Measurements from ENCODE around the gene ATP5ME. TPM values are rescaled to one million over a fixed set of nuclear protein-coding genes. Genes with fewer than 3 reads are reported as not detected.
"Not testable (repeated sequence)": the region's sequence is repeated elsewhere in the genome, so short reads cannot be mapped to it uniquely, and the experiment has no call there.

Gene ATP5ME
- total RNA-seq, 2 experiments from 2014 or later, result 109 to 126 TPM

DNA sequence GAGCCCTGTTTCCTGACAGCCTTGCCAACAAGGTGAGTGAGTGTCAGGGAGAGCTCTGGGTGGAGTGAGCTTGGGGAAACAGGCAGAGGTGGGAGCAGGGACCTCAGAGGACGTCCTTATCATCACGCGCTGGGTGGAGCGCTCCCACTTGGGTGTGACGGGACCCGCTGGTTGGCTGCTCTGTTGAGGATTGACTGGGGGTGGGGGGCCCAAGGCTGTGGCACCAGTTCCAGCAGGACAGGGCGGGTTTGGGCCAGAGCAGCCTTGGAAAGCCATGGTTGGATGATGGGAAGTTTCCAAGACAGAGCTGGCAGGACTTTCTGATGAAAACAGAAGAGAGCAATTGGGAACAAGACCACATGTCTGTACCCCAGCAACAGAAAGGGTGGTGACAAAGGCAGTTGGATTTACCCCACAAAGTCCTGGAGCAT is 28.6 kb upstream of the ATP5ME start:
- H3K4me3 ChIP-seq (ENCODE audit: low read length), result no peak overlapping the region
- POLR2A ChIA-PET, result no interaction called here
- H3K27me3 ChIP-seq (ENCODE audit: control insufficient read depth in 1 of 2, insufficient read depth in 2 of 2, low read length in 2 of 2), result no peaks in the 10 kb centered on the region
- CTCF ChIA-PET, result no interaction called here
- no peaks in the 10 kb centered on the region for H3K9me3 ChIP-seq (ENCODE audit: control insufficient read depth in 1 of 2, insufficient read depth in 1 of 2, low read length in 2 of 2)
- H3K27ac ChIP-seq (ENCODE audit: low read depth in 1 of 2, low read length in 2 of 2), result no peak overlapping the region
- no peak for ATAC-seq (ENCODE audit: poor library complexity)
- TF ChIP-seq, protein P1, sequence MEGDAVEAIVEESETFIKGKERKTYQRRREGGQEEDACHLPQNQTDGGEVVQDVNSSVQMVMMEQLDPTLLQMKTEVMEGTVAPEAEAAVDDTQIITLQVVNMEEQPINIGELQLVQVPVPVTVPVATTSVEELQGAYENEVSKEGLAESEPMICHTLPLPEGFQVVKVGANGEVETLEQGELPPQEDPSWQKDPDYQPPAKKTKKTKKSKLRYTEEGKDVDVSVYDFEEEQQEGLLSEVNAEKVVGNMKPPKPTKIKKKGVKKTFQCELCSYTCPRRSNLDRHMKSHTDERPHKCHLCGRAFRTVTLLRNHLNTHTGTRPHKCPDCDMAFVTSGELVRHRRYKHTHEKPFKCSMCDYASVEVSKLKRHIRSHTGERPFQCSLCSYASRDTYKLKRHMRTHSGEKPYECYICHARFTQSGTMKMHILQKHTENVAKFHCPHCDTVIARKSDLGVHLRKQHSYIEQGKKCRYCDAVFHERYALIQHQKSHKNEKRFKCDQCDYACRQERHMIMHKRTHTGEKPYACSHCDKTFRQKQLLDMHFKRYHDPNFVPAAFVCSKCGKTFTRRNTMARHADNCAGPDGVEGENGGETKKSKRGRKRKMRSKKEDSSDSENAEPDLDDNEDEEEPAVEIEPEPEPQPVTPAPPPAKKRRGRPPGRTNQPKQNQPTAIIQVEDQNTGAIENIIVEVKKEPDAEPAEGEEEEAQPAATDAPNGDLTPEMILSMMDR (IDR thresholded peaks at IDR 0.05), result no peak
- H3K36me3 Mint-ChIP-seq (ENCODE audit: low read depth), result no peaks in the 10 kb centered on the region
- H3K27ac Mint-ChIP-seq, result no peak overlapping the region
- peak in 1 of 14 experiments; percentile 10 for DNase-seq
- peaks cover 9% of the 10 kb centered on the region for H3K4me1 Mint-ChIP-seq (ENCODE audit: low read depth)
- H3K4me3 Mint-ChIP-seq, result peak overlapping the region; percentile 38
- intact Hi-C loops (cut with DNase I, micrococcal nuclease), result no loop called here
- H3K36me3 ChIP-seq (ENCODE audit: insufficient read depth, low read length), result no peaks in the 10 kb centered on the region
- peaks cover 39% of the 10 kb centered on the region for H3K4me1 ChIP-seq (ENCODE audit: insufficient read depth, low read length)
- no peaks in the 10 kb centered on the region for H3K27me3 Mint-ChIP-seq
- H3K9me3 Mint-ChIP-seq, result no peaks in the 10 kb centered on the region

DNA sequence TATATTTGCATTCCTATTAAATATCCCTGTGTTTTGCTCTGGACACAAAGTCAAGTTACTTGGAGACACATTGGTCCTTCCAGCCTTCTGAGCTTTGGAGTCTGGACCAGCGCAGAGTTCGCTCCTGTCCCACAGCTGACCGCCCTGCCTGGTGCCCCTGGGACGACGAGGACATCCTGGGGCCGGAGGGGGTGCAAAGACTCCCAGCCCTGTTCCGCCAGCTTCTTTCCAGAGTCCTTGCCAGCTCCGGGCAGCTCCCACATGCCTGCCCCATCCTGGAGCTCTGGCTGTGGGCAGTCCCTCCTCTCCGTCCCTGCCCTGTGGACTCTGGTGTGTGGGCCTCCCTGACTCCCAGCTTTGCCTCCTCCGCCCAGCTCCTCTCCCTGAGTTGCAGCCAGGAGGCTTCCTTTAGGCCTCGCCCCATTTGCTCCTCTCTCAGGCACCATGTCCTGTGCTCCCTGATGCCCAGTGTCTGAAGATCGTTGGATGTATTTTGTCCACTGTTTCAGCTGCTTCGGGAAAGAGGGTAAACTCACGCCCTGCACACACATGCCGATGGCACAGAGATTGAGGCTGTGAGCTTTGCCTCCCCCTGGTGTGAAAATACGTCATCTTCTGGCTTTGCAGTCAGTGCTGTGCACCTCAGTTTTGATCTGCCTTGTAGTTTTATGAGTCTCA is 26.6 kb upstream of the ATP5ME start:
- Histone ChIP-seq H3K27ac (ENCODE audit: low read depth in 1 of 2, low read length in 2 of 2) (no peak overlapping the region), H3K36me3 (ENCODE audit: insufficient read depth, low read length) (no peaks in the 10 kb centered on the region), H3K4me1 (ENCODE audit: insufficient read depth, low read length) (peaks cover 23% of the 10 kb centered on the region), H3K9me3 (ENCODE audit: control insufficient read depth in 1 of 2, insufficient read depth in 1 of 2, low read length in 2 of 2) (no peaks in the 10 kb centered on the region), H3K27me3 (ENCODE audit: control insufficient read depth in 1 of 2, insufficient read depth in 2 of 2, low read length in 2 of 2) (no peaks in the 10 kb centered on the region), H3K4me3 (ENCODE audit: low read length) (no peak overlapping the region)
- DNase-seq (peak in 1 of 14 experiments; percentile 17), ATAC-seq (ENCODE audit: poor library complexity) (no peak)
- Mint-ChIP-seq H3K27ac (no peak overlapping the region), H3K4me3 (no peak overlapping the region), H3K4me1 (ENCODE audit: low read depth) (peaks cover 9% of the 10 kb centered on the region), H3K9me3 (no peaks in the 10 kb centered on the region), H3K36me3 (ENCODE audit: low read depth) (no peaks in the 10 kb centered on the region), H3K27me3 (no peaks in the 10 kb centered on the region)
- TF ChIP-seq, protein P1 (IDR thresholded peaks at IDR 0.05), result no peak
- intact Hi-C loops (cut with DNase I, micrococcal nuclease), result no loop called here
- ChIA-PET CTCF (no interaction called here), POLR2A (no interaction called here)

DNA sequence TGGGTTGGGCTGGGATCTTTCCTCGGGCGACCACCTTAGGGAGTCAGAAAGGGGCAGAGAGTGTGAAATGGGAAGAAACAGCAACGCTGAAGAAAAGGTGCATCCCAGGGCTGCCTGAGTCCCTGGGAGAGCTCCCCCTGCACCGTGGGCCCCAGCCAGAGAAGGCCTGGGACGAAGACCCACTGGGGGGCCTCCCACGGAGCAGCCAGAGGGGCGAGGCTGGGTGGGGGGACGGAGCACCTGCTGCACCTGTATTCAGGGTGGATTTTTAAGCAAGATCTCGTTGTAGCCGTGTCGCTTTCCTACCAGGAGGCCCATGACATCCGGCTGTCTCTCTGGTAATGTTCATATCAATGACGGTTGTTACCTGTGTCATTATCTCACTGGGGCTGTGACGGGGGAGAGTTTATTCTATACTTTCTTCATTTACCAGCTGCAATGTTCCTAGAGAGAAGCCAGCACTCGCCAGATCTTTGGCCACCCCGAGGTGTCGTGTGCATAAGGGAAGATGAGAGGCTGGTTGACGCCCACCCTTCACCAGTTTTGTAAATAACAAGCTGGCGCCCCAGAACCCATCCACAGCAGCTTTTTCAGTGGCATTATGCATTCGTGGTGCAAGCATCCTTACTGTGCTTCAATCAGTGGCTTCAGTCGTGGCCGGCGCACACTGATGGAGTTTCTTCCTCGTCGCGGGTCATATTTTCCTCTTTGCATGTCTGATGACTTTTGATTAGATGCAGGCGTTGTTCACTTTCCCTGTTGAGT is 25.9 kb upstream of the ATP5ME start:
- no peak overlapping the region for H3K4me3 Mint-ChIP-seq
- peaks cover 4% of the 10 kb centered on the region for H3K4me1 Mint-ChIP-seq (ENCODE audit: low read depth)
- H3K36me3 Mint-ChIP-seq (ENCODE audit: low read depth), result no peaks in the 10 kb centered on the region
- Histone ChIP-seq H3K4me3 (ENCODE audit: low read length) (no peak overlapping the region), H3K27me3 (ENCODE audit: control insufficient read depth in 1 of 2, insufficient read depth in 2 of 2, low read length in 2 of 2) (no peaks in the 10 kb centered on the region), H3K9me3 (ENCODE audit: control insufficient read depth in 1 of 2, insufficient read depth in 1 of 2, low read length in 2 of 2) (no peaks in the 10 kb centered on the region), H3K27ac (ENCODE audit: low read depth in 1 of 2, low read length in 2 of 2) (no peak overlapping the region), H3K4me1 (ENCODE audit: insufficient read depth, low read length) (peaks cover 18% of the 10 kb centered on the region), H3K36me3 (ENCODE audit: insufficient read depth, low read length) (no peaks in the 10 kb centered on the region)
- no peaks in the 10 kb centered on the region for H3K27me3 Mint-ChIP-seq
- ChIA-PET CTCF (no interaction called here), POLR2A (no interaction called here)
- DNase-seq (no peak), ATAC-seq (ENCODE audit: poor library complexity) (no peak)
- H3K9me3 Mint-ChIP-seq, result no peaks in the 10 kb centered on the region
- intact Hi-C loops (cut with DNase I, micrococcal nuclease), result no loop called here
- peak overlapping the region; percentile 33 for H3K27ac Mint-ChIP-seq
- TF ChIP-seq, protein P1 (IDR thresholded peaks at IDR 0.05), result no peak

DNA sequence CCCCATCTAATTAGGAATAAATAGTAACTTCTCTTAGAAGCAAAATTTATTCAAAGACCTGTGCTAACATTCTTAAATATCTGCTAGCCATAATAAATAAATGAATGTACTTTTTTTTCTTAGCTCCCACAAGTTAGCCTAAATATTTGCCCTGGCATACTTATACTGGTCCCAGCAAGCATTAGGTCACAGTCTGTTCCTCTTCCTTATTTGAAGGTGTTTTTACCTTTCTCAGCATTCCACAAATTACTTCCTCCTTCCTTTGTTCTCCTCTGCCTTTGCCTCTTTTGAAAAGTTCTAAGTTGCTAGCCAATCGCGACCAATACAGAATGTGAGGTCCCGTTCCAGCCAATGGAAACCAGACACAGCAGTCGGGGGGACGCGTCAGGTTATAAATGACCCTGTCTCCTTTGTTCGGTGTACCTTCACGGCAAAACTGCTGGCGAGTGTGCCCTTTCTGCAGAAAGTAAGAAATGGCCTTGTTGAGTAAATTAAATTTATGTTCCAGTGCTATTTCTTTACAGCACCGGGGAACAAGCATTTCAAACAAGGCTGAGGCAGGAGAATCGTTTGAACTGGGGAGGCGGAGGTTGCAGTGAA is 20.4 kb upstream of the ATP5ME start:
- H3K36me3 Mint-ChIP-seq (ENCODE audit: low read depth); H3K4me3 ChIP-seq (ENCODE audit: low read length); intact Hi-C loops (cut with DNase I, micrococcal nuclease); H3K4me1 ChIP-seq (ENCODE audit: insufficient read depth, low read length); H3K27ac Mint-ChIP-seq; H3K36me3 ChIP-seq (ENCODE audit: insufficient read depth, low read length); H3K9me3 Mint-ChIP-seq; H3K9me3 ChIP-seq (ENCODE audit: control insufficient read depth in 1 of 2, insufficient read depth in 1 of 2, low read length in 2 of 2); ATAC-seq (ENCODE audit: poor library complexity); H3K4me3 Mint-ChIP-seq; H3K27me3 ChIP-seq (ENCODE audit: control insufficient read depth in 1 of 2, insufficient read depth in 2 of 2, low read length in 2 of 2); CTCF ChIA-PET; DNase-seq; H3K27ac ChIP-seq (ENCODE audit: low read depth in 1 of 2, low read length in 2 of 2); H3K4me1 Mint-ChIP-seq (ENCODE audit: low read depth); POLR2A ChIA-PET: not testable (repeated sequence)
- peaks cover 18% of the 10 kb centered on the region for H3K27me3 Mint-ChIP-seq
